ENCODE data around the gene SEC14L2.

Gene SEC14L2

GRCh38 chr22:30405731-30406130, 8.9 kb downstream of the SEC14L2 start:
- no peak for DNase-seq (ENCODE audit: low read depth)

DNA sequence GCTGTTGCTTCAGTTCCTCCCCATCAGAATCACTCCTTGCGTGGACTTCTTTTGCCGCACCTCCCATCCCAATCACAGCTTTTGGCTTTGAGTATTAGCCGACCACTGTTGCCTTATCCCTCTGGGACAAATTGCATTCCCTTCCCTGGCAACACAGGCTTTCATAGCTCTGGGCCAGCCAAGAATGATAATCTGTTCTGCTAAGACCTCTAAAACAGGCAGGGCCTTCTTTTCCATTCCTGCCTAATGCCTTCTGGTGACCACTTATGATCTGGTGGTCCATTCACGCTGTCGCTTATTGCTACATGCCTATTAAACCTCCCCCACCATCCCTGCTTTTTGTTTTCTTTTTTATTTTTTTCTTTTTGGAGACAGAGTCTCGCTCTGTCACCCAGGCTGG, 9.6 kb downstream of the SEC14L2 start:
- no peak for DNase-seq (ENCODE audit: low read depth)

DNA sequence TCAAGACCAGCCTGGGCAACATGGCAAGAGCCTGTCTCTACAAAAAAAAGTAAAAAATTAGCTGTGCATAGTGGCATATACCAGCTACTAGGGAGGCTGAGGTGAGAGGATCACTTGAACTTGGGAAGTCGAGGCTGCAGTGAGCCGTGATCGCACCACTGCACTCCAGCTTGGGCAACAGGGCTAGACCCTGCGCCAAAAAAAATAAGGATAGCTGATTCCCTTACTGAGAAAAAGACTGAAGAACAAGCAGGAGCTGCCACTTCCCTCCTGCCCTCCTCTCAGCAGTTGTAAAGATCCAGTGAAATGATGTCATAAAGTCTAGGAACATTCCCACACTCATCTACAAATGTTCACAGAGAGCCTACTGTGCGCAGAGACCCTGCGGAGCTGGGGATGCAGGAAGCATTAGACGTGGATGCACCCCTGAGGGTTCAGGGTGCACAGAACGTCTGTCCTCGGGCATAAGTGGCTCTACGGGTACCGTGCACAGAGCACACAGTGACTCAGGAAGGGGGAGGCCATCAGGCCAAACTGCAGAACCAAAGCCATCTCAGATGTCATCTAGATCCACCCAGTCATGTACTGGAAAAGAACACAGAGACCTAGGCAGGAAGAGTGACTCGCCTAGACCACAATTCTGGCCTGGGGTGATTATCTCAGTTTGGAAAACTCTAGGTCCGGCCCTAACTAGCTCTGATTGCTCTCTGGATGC, 11.7 kb downstream of the SEC14L2 start:
- no peak for DNase-seq (ENCODE audit: low read depth)

DNA sequence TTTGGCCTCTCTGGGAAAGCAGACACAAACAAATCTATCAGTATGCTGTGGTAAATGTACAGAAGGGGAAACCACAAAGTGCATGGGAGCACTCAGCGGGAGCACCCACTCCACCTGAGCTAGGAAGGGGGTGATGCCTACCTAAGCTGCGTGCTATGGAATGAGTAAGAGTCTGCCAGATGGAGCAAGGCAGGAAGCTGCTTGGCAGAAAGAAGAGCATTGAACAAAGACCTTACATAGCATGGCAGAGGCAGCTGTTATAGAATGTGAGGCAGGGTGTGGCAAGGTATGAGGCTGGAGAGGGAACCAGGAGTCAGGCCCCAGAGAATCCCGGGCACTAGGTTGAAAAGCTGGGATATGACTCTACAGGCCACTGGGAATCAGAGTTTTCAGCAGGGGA, 15.0 kb downstream of the SEC14L2 start:
- DNase-seq (ENCODE audit: low read depth), result no peak

DNA sequence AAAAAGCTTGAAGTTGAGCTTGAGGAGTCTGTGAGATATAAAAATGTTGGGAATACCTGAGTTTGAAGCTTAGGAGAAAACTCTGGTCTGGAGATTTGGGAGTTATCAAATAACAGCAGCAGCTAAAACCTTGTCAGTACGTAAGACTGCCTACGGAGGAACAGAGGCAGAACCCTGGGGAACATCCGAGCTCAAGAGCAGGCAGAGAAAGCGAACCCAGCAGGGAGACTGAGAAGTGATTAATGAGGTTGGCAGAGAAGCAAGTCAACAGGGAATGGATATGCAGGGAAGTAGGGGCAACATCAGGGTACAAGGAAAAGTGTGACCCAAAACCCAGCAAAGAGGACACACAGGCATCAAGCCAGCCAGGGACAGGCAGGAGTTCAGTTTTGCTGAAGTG, 16.2 kb downstream of the SEC14L2 start:
- no peak for DNase-seq (ENCODE audit: low read depth)

- DNase-seq (ENCODE audit: low read depth), result no peak
Measured at GRCh38 chr22:30413745-30414524, 17.1 kb downstream of the SEC14L2 start.

GRCh38 chr22:30414525-30415047, 17.8 kb downstream of the SEC14L2 start:
- DNase-seq (ENCODE audit: low read depth), result no peak

DNA sequence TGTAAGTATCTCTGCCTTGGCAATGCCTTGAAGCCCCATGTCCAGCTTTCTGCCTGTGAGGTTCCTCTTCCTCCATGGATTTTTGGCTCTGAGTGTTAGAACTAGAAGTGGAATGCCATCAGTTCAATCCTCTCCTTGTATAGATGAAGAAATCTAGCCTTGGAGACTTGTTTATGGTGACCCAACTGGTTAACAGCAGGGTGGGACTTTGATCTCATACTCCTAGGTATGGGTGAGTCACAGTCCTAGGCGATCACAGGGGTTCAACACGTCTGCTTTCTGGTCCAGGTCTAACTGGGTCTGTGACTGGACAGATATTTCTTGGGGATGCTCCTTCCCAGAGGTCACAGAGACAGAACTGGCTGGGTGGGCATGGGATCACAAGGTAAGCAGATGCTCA, 19.6 kb downstream of the SEC14L2 start:
- DNase-seq (ENCODE audit: low read depth), result no peak

DNA sequence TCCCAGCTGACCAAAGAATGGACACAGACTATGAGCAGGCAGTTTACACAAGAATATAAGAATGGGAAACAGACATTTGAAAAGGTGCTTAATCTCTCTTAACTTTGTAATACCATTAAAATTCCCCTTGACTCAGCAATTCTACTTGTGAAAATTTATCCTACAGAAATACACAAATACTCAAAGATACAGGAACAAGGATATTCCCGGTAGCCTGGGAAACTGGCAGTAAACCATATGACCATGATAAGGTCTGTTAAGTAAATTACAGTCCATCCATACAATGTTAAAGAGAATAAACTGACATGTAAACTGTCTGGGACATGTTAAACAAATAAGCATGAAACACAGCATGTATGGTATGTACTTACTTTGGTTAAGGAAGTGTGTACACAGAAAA, 20.0 kb downstream of the SEC14L2 start:
- DNase-seq (ENCODE audit: low read depth), result no peak

DNA sequence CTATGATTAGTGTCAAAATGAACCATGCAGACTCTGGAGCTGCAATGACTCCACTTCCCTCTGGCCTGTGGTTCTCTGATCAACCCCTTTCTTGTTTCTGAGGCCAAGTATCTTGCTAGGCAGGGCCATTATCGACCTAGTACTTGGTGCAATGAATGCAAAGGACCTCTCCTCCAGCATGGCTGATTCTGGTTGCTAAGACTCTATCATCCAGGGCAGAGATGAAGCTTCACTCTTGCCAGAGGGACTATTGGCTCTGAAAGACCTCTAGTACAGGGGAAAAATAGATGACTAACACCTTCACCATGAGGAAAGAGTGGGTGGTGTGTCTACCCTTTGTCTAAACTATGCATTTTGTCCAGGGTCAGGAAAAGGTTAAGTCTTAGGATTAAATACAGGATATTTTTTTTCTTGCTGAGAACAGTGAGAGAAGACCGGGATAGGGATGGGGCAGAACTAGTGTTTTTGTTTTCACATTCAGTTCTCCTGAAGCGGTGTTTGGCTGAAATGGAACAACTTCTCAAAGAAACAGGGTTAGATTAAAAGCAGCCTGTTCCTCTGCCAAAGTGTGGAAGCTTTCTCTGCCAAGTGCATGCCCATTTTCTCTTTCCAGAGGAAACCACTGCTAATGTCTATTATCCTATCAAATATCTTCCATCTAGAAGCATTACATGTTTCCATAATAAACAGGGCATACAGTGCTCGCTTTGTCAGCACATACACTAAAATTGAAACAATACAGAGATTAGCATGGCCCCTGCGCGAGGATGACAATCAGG, 23.7 kb downstream of the SEC14L2 start:
- DNase-seq (ENCODE audit: low read depth), result no peak

DNA sequence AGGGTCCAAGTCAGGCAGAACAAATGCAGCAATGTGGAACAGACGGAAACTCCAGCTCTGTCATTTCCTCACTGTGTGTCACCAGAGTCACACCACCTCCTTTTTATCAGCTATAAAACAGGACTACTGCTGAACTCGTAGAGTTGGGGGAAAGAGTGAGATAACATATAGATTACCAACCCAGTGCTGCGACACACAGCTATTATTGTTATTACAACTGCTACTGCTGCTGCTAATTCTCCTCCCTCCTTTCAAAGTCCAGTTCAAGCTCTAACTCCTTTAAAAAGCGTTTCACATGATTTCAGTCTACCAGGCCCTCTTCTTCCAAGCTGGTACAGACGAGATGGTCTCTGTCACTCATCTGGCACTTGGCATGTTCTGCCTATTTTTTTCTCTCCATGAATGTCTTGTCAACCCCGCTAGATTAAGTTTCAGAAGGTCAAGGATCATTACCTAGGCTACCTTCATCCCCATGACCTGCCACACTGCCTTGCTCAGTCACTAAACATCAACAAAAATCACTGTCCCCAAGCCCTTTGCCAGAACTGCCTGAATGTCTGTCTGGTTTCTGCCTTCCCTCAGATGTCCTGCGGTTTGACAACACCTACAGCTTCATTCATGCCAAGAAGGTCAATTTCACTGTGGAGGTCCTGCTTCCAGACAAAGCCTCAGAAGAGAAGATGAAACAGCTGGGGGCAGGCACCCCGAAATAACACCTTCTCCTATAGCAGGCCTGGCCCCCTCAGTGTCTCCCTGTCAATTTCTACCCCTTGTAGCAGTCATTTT, 25.1 kb downstream of the SEC14L2 start:
- DNase-seq (ENCODE audit: low read depth), result no peak

GRCh38 chr22:30422481-30423300, 25.9 kb downstream of the SEC14L2 start:
- DNase-seq (ENCODE audit: low read depth), result peak; percentile 92

GRCh38 chr22:30423301-30423958, 26.6 kb downstream of the SEC14L2 start:
- DNase-seq (ENCODE audit: low read depth), result peak; percentile 63

- DNase-seq (ENCODE audit: low read depth), result peak; percentile 99
Measured at GRCh38 chr22:30423959-30424533, 27.2 kb downstream of the SEC14L2 start.

- no peak for DNase-seq (ENCODE audit: low read depth)
Measured at GRCh38 chr22:30424534-30425326, 27.9 kb downstream of the SEC14L2 start.

GRCh38 chr22:30425327-30425615, 28.5 kb downstream of the SEC14L2 start:
- DNase-seq (ENCODE audit: low read depth), result no peak

DNA sequence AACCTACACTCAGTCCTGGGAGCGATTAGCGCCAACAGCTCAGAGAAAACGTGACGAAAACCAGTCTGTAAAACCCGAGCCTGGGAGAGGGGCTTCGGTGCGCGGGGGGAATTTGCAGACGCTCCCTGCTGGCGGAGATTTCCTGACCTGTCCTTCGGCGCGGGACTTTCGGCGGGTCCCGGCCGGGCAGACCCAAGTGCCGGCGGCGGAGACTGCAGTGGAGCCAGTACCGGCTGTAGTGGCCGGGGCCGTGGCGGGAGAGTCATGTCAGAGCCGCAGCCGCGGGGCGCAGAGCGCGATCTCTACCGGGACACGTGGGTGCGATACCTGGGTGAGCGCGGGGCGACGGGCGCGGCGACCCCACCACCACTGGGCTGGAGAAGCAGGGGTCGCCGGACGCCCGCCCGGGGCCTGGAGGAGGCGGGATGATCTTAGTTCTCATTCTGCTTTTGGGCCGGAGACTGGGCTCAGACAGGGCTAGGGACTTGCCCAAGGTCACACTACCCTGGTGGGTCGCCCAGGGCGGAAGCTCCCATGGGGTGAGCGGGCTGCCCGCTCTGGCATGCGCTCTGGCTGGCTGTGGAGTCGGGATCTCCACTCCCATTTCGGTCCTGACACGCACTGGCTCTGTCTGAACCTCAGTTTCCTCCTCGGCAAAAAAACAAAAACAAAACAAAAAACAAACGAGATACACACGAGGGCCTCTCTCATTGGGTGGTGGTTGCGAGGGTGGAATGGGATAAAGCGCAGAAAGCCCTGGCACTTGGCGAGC, 29.0 kb downstream of the SEC14L2 start, which contains the start of gene MTFP1:
TSS of gene MTFP1 (plus strand) at position 153 of the 772 bp plus-strand sequence. CDS start at position 265, 112 bp downstream.
- no peak for DNase-seq (ENCODE audit: low read depth)
